Neural crest cell (in vitro differentiated cells): ENCODE results near the gene DVL1. TPM values are rescaled to one million over a fixed set of nuclear protein-coding genes. Genes with fewer than 3 reads are reported as not detected.

ENCODE experiments used
- DNase-seq: peaks from one replicate; pipeline ENCODE4 v3.0.0; 2021; ENCODE audit warnings: low read depth, mixed read lengths, low spot score
- H3K27ac Mint-ChIP-seq: one replicate; pipeline ENCODE4 v1.8.0; 2021; ENCODE audit warnings: mild to moderate bottlenecking, mixed read lengths; ENCODE audit not compliant: unreplicated experiment
- H3K27me3 Mint-ChIP-seq: 2 replicates; pipeline ENCODE4 v1.8.0; 2021; ENCODE audit warnings: low read depth, mild to moderate bottlenecking, mixed read lengths
- H3K36me3 Mint-ChIP-seq: 2 replicates; pipeline ENCODE4 v1.8.0; 2021; ENCODE audit warnings: low read depth, mild to moderate bottlenecking, mixed read lengths
- H3K4me1 Mint-ChIP-seq: 2 replicates; pipeline ENCODE4 v1.8.0; 2021; ENCODE audit warnings: mixed read lengths
- H3K4me3 Mint-ChIP-seq: one replicate; pipeline ENCODE4 v1.8.0; 2021; ENCODE audit warnings: mild to moderate bottlenecking, mixed read lengths
- H3K9me3 Mint-ChIP-seq: 2 replicates; pipeline ENCODE4 v1.8.0; 2021; ENCODE audit warnings: mixed read lengths
- total RNA-seq: library from RNA; stranded (reverse); gene quantifications from 2 replicates; pipeline ENCODE4 v1.2.1, GENCODE V29; 2021
- TF ChIP-seq, protein P1 (sequence below): fragments of 200-600 bp; sonication (generic); conservative IDR thresholded peaks from 2 replicates; pipeline ENCODE4 v1.5.0; 2021; ENCODE audit warnings: antibody characterized with exemption, mild to moderate bottlenecking

Gene DVL1
- total RNA-seq, 1 donor from 2014 or later: 63.4 TPM

DNA sequence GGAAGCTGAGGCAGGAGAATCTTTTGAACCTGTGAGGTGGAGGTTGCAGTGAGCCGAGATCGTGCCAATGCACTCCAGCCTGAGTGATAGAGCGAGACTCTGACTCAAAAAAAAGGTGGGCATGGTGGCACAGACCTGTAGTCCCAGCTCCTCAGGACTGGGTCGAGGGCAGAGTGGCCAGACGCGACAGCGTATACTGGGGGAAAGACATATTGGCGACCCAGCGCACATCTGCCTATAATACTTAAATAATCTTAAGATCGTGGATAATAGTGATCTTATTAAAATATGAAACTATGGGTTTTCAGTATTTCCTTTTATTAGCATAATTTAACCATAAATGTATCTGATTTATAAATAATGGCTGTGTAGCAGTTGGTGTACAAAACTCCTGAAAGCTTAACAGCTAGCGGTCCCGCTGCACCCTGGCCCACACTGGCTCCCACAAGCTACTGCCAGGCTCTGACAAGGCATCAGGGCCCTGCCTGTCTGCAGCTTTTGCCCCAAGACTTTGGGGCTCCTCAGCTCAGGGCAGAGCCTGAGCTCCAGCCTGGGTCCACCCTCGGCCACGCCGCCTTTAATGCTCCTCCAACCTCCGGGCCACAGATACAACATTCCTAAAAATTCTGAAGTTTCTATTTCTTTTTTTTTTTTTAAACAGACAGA is 28.5 kb upstream of the DVL1 start:
- peaks cover 9% of the 10 kb centered on the region for H3K4me1 Mint-ChIP-seq
- H3K4me3 Mint-ChIP-seq: peak overlapping the region; percentile 62
- no peak for DNase-seq
- H3K27me3 Mint-ChIP-seq: no peaks in the 10 kb centered on the region
- peaks cover 1% of the 10 kb centered on the region for H3K36me3 Mint-ChIP-seq
- TF ChIP-seq, protein P1, sequence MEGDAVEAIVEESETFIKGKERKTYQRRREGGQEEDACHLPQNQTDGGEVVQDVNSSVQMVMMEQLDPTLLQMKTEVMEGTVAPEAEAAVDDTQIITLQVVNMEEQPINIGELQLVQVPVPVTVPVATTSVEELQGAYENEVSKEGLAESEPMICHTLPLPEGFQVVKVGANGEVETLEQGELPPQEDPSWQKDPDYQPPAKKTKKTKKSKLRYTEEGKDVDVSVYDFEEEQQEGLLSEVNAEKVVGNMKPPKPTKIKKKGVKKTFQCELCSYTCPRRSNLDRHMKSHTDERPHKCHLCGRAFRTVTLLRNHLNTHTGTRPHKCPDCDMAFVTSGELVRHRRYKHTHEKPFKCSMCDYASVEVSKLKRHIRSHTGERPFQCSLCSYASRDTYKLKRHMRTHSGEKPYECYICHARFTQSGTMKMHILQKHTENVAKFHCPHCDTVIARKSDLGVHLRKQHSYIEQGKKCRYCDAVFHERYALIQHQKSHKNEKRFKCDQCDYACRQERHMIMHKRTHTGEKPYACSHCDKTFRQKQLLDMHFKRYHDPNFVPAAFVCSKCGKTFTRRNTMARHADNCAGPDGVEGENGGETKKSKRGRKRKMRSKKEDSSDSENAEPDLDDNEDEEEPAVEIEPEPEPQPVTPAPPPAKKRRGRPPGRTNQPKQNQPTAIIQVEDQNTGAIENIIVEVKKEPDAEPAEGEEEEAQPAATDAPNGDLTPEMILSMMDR: no peak
- no peak overlapping the region for H3K27ac Mint-ChIP-seq
- H3K9me3 Mint-ChIP-seq: no peaks in the 10 kb centered on the region

- Mint-ChIP-seq H3K36me3 (no peaks in the 10 kb centered on the region), H3K27me3 (no peaks in the 10 kb centered on the region), H3K4me1 (peaks cover 9% of the 10 kb centered on the region), H3K4me3 (no peak overlapping the region), H3K9me3 (no peaks in the 10 kb centered on the region), H3K27ac (no peak overlapping the region)
- TF ChIP-seq, protein P1: no peak
- no peak for DNase-seq
These were observed 27.5 kb upstream of the DVL1 start for GRCh38 chr1:1376551-1377226.

DNA sequence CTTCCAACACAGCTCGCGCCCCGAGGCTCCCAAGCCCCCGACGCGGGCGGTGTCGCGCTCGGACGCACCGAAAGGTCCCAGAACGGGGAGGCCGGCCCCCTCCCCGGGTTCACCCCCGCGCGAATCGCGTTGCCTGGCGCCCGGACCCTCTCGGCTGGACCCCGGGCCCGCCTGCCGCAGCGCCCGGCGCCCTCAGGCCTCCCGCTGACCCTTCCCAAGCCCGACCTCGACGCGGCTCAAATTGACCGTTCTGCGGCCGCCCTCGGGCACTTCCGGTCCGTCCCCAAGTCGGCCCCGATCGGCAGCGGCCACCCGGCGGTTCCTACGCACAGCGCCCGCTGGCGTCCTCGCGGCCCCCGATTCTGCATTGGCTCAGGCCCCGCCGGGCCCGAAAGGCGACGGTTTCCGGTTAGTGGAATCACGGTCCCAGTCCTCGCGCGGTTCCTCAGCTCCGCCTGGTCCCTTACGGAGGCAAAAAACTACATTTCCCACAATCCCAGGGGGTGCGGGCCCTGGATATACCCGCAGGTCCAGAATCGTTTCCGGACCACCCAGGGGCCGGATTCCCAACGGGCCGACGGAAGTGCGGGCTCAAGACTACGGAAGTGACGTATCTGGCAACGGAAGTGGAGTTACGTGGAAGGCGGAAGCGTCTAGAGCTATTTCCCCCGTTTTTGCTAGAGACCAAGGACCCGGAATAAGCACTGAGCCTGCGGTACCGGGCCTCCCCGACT is 25.9 kb upstream of the DVL1 start, which contains the start of gene AURKAIP1:
TSS of gene AURKAIP1 (minus strand) at position 279 of the 734 bp plus-strand sequence. CDS start 451 bp downstream, outside the sequence.
- TF ChIP-seq, protein P1: peak; percentile 31
- H3K27me3 Mint-ChIP-seq: no peaks in the 10 kb centered on the region
- H3K9me3 Mint-ChIP-seq: no peaks in the 10 kb centered on the region
- H3K4me1 Mint-ChIP-seq: peaks cover 9% of the 10 kb centered on the region
- DNase-seq: peak; percentile 92
- peak within 1 kb of the TSS; percentile 94 for H3K27ac Mint-ChIP-seq
- H3K4me3 Mint-ChIP-seq: peak within 1 kb of the TSS; percentile 93
- H3K36me3 Mint-ChIP-seq: no peaks in the 10 kb centered on the region

DNA sequence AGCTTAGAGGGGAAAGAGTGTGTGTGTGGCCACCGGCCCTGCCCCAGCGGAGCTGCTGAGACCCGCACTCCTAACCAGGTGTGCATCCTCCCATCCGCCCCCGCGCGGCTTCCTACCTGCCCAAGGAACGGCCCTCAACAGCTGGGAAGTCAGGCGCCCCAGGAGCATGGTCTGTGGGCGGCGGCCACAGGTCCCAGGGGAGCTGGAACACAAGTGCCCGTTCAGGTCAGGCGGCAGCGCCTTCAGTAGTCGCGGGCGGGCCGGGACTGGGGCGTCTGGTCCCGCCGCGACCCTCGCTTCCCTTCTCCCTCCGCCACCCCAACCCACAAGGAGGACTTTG is 25.3 kb upstream of the DVL1 start:
- peak overlapping the region; percentile 93 for H3K4me3 Mint-ChIP-seq

More for the DNA sequence above, 25.3 kb upstream of the DVL1 start:
- H3K27ac Mint-ChIP-seq: no peak overlapping the region
- H3K27me3 Mint-ChIP-seq: no peaks in the 10 kb centered on the region
- DNase-seq: no peak
- H3K4me1 Mint-ChIP-seq: peaks cover 9% of the 10 kb centered on the region
- TF ChIP-seq, protein P1: no peak
- no peaks in the 10 kb centered on the region for H3K36me3 Mint-ChIP-seq
- no peaks in the 10 kb centered on the region for H3K9me3 Mint-ChIP-seq
